Liver (tissue), 9 donors: Measurements from ENCODE around the gene MISP3. TPM values are rescaled to one million over a fixed set of nuclear protein-coding genes. Genes with fewer than 3 reads are reported as not detected.

Experiments
- DNase-seq: peaks from one replicate; pipeline ENCODE4 v3.0.0-alpha.2; 2017; ENCODE audit warnings: low spot score
- H3K27ac ChIP-seq, 2 donors: one replicate each; pipeline ENCODE4 v1.7.0; 2013; ENCODE audit warnings: inconsistent platforms in 2 of 2, low read length in 2 of 2, control low read depth in 1 of 2, low read depth in 1 of 2, mild to moderate bottlenecking in 1 of 2
- H3K27me3 ChIP-seq, 4 donors: one replicate each; pipeline versions ENCODE4 v1.6.1 to v1.7.0; 2013; ENCODE audit warnings: low read length in 3 of 4, inconsistent platforms in 1 of 4, mild to moderate bottlenecking in 1 of 4, moderate library complexity in 1 of 4; ENCODE audit not compliant: control insufficient read depth in 4 of 4, insufficient read depth in 4 of 4
- H3K36me3 ChIP-seq, 4 donors: one replicate each; pipeline versions ENCODE4 v1.6.1 to v1.7.0; 2013; ENCODE audit warnings: low read length in 3 of 4, mild to moderate bottlenecking in 3 of 4, low read depth in 1 of 4, moderate library complexity in 1 of 4; ENCODE audit not compliant: control insufficient read depth in 4 of 4, insufficient read depth in 3 of 4
- H3K4me1 ChIP-seq, 4 donors: one replicate each; pipeline versions ENCODE4 v1.6.1 to v1.7.0; 2013; ENCODE audit warnings: low read length in 3 of 4, mild to moderate bottlenecking in 3 of 4, moderate library complexity in 1 of 4; ENCODE audit not compliant: control insufficient read depth in 4 of 4, insufficient read depth in 4 of 4
- H3K4me3 ChIP-seq, 3 donors: one replicate each; pipeline versions ENCODE4 v1.6.1 to v1.7.0; 2013; ENCODE audit warnings: low read length in 3 of 3, control low read depth in 1 of 3, low read depth in 1 of 3, mild to moderate bottlenecking in 1 of 3
- H3K9ac ChIP-seq, 2 donors: one replicate each; pipeline ENCODE4 v1.7.0; 2013; ENCODE audit warnings: low read length in 2 of 2, mild to moderate bottlenecking in 2 of 2, moderate library complexity in 2 of 2, control low read depth in 1 of 2, low read depth in 1 of 2
- H3K9me3 ChIP-seq, 4 donors: one replicate each; pipeline versions ENCODE4 v1.6.1 to v1.7.0; 2013; ENCODE audit warnings: low read length in 3 of 4; ENCODE audit not compliant: control insufficient read depth in 4 of 4
- EGR1 ChIP-seq, 2 donors: IDR thresholded peaks; 2 replicates each; pipeline ENCODE4 v1.6.1; 2016 to 2018; ENCODE audit warnings: antibody characterized with exemption in 2 of 2, low read depth in 2 of 2
- FOXA1 ChIP-seq: IDR thresholded peaks from 2 replicates; pipeline ENCODE4 v1.6.1; 2016; ENCODE audit warnings: antibody characterized with exemption
- FOXA2 ChIP-seq: IDR thresholded peaks from 2 replicates; pipeline ENCODE4 v1.6.1; 2016; ENCODE audit warnings: antibody characterized with exemption
- GABPA ChIP-seq, 2 donors: IDR thresholded peaks in 1 of 2; conservative IDR thresholded peaks in 1 of 2; 2 replicates each; pipeline ENCODE4 v1.6.1; 2016; ENCODE audit warnings: antibody characterized with exemption in 2 of 2, mild to moderate bottlenecking in 1 of 2, moderate library complexity in 1 of 2
- HNF4A ChIP-seq, 2 donors: conservative IDR thresholded peaks; 2 replicates each; pipeline ENCODE4 v1.6.1; 2016; ENCODE audit warnings: antibody characterized with exemption in 2 of 2, mild to moderate bottlenecking in 2 of 2
- HNF4G ChIP-seq: IDR thresholded peaks from 2 replicates; pipeline ENCODE4 v1.6.1; 2016; ENCODE audit warnings: antibody characterized with exemption
- JUND ChIP-seq, 2 donors: IDR thresholded peaks; 2 replicates each; pipeline ENCODE4 v1.6.1; 2016; ENCODE audit warnings: antibody characterized with exemption in 2 of 2
- NR2F2 ChIP-seq: IDR thresholded peaks from 2 replicates; pipeline ENCODE4 v1.6.1; 2016; ENCODE audit warnings: antibody characterized with exemption
- RAD21 ChIP-seq, 2 donors: IDR thresholded peaks; 2 replicates each; pipeline ENCODE4 v1.6.1; 2016; ENCODE audit warnings: antibody characterized with exemption in 2 of 2, mild to moderate bottlenecking in 2 of 2
- RXRA ChIP-seq, 2 donors: IDR thresholded peaks; 2 replicates each; pipeline ENCODE4 v1.6.1; 2017 to 2018; ENCODE audit warnings: antibody characterized with exemption in 2 of 2, mild to moderate bottlenecking in 1 of 2
- SP1 ChIP-seq: IDR thresholded peaks from 2 replicates; pipeline ENCODE4 v1.6.1; 2018; ENCODE audit warnings: antibody characterized with exemption, mild to moderate bottlenecking
- TAF1 ChIP-seq: conservative IDR thresholded peaks from 2 replicates; pipeline ENCODE4 v1.6.1; 2016; ENCODE audit warnings: antibody characterized with exemption, mild to moderate bottlenecking
- YY1 ChIP-seq: IDR thresholded peaks from 2 replicates; pipeline ENCODE4 v1.6.1; 2016; ENCODE audit warnings: antibody characterized with exemption, mild to moderate bottlenecking
- WGBS: extraction: QIAGEN DNeasy Blood & Tissue Kit; methylation state at CpG from one replicate; pipeline ENCODE4 v1.1.7; 2013; 5-methylcytosine and 5-hydroxymethylcytosine counted together
- polyA plus RNA-seq, 2 donors: library from polyadenylated mRNA; stranded (reverse) in 1 of 2; unstranded in 1 of 2; fragments of 200-250 nt in 1 of 2; fragments of >200 nt in 1 of 2; fragmentation: Nextera tagmentation in 1 of 2; extraction: Ambion mirVana in 1 of 2; gene quantifications; one replicate each; pipeline versions ENCODE4 v1.2.1 to v1.2.3, GENCODE V29; 2013 to 2015
- total RNA-seq, 2 donors: library from RNA; depleted of rRNA; stranded (reverse); fragments of >200 nt; gene quantifications; one replicate each; pipeline ENCODE4 v1.2.3, GENCODE V29; 2014
- TF ChIP-seq, protein P1 (sequence below): fragments of 150-350 bp; IDR thresholded peaks from 2 replicates; pipeline ENCODE4 v1.5.1; 2017; ENCODE audit warnings: improper control_type of control experiment, low read depth, low read length; ENCODE audit not compliant: missing input control
- TF ChIP-seq, protein P2 (sequence below): IDR thresholded peaks from 2 replicates; pipeline ENCODE4 v1.6.1; 2016; ENCODE audit warnings: antibody characterized with exemption, mild to moderate bottlenecking
- TF ChIP-seq, protein P3 (sequence below): IDR thresholded peaks from 2 replicates; pipeline ENCODE4 v1.6.1; 2016; ENCODE audit warnings: antibody characterized with exemption
- TF ChIP-seq, protein P4 (sequence below): IDR thresholded peaks from 2 replicates; pipeline ENCODE4 v1.6.1; 2016; ENCODE audit warnings: antibody characterized with exemption
- TF ChIP-seq, protein P5 (sequence below): IDR thresholded peaks from 2 replicates; pipeline ENCODE4 v1.6.1; 2016; ENCODE audit warnings: antibody characterized with exemption
- donor health status: healthy.
- donor health status: healthy.
- donor health status: healthy.
- donor health status: healthy.
- donor health status: healthy.

The MISP3 gene
- total and polyA plus RNA-seq, 4 donors = 0.28 to 3.9 (median 2.8) TPM

DNA sequence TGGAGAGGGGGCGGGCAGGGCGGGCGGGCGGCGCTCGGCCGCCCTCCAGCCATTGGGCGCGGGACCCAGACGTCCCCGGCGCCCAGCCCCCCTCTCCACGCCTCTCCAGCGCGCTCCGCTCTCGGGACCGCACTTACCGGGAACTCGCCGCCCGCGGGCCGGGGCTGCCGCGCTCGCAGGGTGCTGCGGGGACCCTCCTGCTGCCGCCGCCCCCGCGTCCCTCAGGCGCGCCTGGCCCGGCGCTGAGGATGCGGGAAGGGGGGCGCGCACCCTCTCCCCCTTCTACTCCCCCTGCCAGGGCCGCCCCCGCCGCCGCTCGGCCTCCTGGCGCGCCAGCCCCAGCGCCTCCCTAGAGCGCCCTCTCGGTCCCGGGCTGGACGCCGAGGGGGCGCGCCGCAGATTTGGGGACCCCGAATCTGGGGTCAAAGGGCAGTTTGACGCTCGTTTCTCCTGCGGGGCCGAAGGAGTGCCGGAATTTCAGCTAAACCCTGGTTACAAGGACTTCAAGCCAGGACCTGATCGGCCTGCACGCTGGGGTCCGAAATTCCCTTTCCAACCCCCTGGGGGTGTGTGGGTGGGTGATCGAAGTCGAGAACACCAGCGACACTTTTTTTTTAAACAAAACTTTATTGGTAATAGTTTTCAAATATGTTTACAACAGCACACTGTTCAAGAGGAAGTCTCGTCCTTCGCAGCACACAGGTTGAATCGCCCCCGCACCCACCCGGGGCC lies 18.7 kb downstream of the MISP3 start:
- DNase-seq = peak; percentile 77
- H3K4me1 ChIP-seq = peaks cover 1 to 12% (median 8%) of the 10 kb centered on the region in 4 donors

More for the DNA sequence above, 18.7 kb downstream of the MISP3 start:
- Histone ChIP-seq H3K9me3 (peaks cover 0 to 5% (median 3%) of the 10 kb centered on the region in 4 donors), H3K36me3 (peaks cover 0 to 3% (median under 1%) of the 10 kb centered on the region in 4 donors), H3K4me3 (peak overlapping the region; percentile 85 to 93 (median 89)), H3K9ac (peak overlapping the region; percentile 89 to 97), H3K27me3 (no peaks in the 10 kb centered on the region), H3K27ac (peak overlapping the region; percentile 95 to 96)
- under 1% methylated on average over 71 of the region's 72 CpGs for WGBS
- TF ChIP-seq, protein P1, sequence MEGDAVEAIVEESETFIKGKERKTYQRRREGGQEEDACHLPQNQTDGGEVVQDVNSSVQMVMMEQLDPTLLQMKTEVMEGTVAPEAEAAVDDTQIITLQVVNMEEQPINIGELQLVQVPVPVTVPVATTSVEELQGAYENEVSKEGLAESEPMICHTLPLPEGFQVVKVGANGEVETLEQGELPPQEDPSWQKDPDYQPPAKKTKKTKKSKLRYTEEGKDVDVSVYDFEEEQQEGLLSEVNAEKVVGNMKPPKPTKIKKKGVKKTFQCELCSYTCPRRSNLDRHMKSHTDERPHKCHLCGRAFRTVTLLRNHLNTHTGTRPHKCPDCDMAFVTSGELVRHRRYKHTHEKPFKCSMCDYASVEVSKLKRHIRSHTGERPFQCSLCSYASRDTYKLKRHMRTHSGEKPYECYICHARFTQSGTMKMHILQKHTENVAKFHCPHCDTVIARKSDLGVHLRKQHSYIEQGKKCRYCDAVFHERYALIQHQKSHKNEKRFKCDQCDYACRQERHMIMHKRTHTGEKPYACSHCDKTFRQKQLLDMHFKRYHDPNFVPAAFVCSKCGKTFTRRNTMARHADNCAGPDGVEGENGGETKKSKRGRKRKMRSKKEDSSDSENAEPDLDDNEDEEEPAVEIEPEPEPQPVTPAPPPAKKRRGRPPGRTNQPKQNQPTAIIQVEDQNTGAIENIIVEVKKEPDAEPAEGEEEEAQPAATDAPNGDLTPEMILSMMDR = peak; percentile 10
- no peak for TF ChIP-seq TAF1
- TF ChIP-seq RXRA (IDR thresholded peaks at IDR 0.05) = no peak
- no peak for TF ChIP-seq JUND (IDR thresholded peaks at IDR 0.05)
- TF ChIP-seq, protein P2, sequence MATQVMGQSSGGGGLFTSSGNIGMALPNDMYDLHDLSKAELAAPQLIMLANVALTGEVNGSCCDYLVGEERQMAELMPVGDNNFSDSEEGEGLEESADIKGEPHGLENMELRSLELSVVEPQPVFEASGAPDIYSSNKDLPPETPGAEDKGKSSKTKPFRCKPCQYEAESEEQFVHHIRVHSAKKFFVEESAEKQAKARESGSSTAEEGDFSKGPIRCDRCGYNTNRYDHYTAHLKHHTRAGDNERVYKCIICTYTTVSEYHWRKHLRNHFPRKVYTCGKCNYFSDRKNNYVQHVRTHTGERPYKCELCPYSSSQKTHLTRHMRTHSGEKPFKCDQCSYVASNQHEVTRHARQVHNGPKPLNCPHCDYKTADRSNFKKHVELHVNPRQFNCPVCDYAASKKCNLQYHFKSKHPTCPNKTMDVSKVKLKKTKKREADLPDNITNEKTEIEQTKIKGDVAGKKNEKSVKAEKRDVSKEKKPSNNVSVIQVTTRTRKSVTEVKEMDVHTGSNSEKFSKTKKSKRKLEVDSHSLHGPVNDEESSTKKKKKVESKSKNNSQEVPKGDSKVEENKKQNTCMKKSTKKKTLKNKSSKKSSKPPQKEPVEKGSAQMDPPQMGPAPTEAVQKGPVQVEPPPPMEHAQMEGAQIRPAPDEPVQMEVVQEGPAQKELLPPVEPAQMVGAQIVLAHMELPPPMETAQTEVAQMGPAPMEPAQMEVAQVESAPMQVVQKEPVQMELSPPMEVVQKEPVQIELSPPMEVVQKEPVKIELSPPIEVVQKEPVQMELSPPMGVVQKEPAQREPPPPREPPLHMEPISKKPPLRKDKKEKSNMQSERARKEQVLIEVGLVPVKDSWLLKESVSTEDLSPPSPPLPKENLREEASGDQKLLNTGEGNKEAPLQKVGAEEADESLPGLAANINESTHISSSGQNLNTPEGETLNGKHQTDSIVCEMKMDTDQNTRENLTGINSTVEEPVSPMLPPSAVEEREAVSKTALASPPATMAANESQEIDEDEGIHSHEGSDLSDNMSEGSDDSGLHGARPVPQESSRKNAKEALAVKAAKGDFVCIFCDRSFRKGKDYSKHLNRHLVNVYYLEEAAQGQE = no peak
- TF ChIP-seq SP1 = peak; percentile 5
- no peak for TF ChIP-seq FOXA2
- TF ChIP-seq FOXA1 = no peak
- TF ChIP-seq, protein P3, sequence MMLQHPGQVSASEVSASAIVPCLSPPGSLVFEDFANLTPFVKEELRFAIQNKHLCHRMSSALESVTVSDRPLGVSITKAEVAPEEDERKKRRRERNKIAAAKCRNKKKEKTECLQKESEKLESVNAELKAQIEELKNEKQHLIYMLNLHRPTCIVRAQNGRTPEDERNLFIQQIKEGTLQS = no peak
- peak in 1 of 2 donors; percentile 34 for TF ChIP-seq HNF4A (conservative IDR thresholded peaks at IDR 0.05)
- TF ChIP-seq, protein P4, sequence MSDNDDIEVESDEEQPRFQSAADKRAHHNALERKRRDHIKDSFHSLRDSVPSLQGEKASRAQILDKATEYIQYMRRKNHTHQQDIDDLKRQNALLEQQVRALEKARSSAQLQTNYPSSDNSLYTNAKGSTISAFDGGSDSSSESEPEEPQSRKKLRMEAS = no peak
- no peak for TF ChIP-seq HNF4G
- TF ChIP-seq, protein P5, sequence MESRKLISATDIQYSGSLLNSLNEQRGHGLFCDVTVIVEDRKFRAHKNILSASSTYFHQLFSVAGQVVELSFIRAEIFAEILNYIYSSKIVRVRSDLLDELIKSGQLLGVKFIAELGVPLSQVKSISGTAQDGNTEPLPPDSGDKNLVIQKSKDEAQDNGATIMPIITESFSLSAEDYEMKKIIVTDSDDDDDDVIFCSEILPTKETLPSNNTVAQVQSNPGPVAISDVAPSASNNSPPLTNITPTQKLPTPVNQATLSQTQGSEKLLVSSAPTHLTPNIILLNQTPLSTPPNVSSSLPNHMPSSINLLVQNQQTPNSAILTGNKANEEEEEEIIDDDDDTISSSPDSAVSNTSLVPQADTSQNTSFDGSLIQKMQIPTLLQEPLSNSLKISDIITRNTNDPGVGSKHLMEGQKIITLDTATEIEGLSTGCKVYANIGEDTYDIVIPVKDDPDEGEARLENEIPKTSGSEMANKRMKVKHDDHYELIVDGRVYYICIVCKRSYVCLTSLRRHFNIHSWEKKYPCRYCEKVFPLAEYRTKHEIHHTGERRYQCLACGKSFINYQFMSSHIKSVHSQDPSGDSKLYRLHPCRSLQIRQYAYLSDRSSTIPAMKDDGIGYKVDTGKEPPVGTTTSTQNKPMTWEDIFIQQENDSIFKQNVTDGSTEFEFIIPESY = no peak
- no peak for TF ChIP-seq RAD21 (IDR thresholded peaks at IDR 0.05)
- no peak for TF ChIP-seq GABPA (IDR thresholded peaks at IDR 0.05 in 1 of 2, conservative IDR thresholded peaks at IDR 0.05 in 1 of 2)
- TF ChIP-seq EGR1 (IDR thresholded peaks at IDR 0.05; ENCODE audit: low read depth in 2 of 2) = peak in 1 of 2 donors; percentile 18
- peak; percentile 57 for TF ChIP-seq NR2F2
- no peak for TF ChIP-seq YY1
